B cell (primary cell): Measurements from ENCODE around the gene GFRAL. TPM values are rescaled to one million over a fixed set of nuclear protein-coding genes. Genes with fewer than 3 reads are reported as not detected.

Source experiments
- ATAC-seq: fragments of 200-7000 bp; cut with Tn5 transposase; one replicate; pipeline ENCODE4 v1.10.0; 2021; ENCODE audit warnings: low read depth, mild to moderate bottlenecking, moderate number of reproducible peaks, moderate library complexity
- CTCF ChIA-PET: fragments of 350-600 bp; sonication (Branson Sonifier 250); formaldehyde crosslinking; loops from one replicate; lab custom pipeline; 2021; ENCODE audit warnings: antibody characterized with exemption, inconsistent platforms; lab: Charles Lee
- POLR2A ChIA-PET: fragments of 350-600 bp; sonication (Branson Sonifier 250); formaldehyde crosslinking; loops from one replicate; lab custom pipeline; 2021; ENCODE audit warnings: antibody characterized with exemption; lab: Charles Lee
- DNase-seq: peaks from one replicate; pipeline ENCODE4 v3.0.0; 2013
- H2AFZ ChIP-seq: 2 replicates; pipeline ENCODE4 v1.6.1; 2012; ENCODE audit warnings: mild to moderate bottlenecking, low read depth, low read length; ENCODE audit not compliant: insufficient read depth, poor library complexity, severe bottlenecking
- H3K27ac ChIP-seq, 2 donors: 1 replicate in 1 of 2; 2 replicates in 1 of 2; pipeline ENCODE4 v1.5.1; 2012 to 2013; ENCODE audit warnings: low read length in 2 of 2, mild to moderate bottlenecking in 2 of 2, moderate library complexity in 1 of 2
- H3K27me3 ChIP-seq, 4 experiments: fragments of 200-600 bp in 1 of 4; sonication (generic) in 1 of 4; replicated peaks in 1 of 4; 1 replicate in 2 of 4; 2 replicates in 2 of 4; pipeline versions ENCODE4 v1.6.1 to v1.7.0; 2013 to 2016; ENCODE audit warnings: low read length in 3 of 4, mild to moderate bottlenecking in 2 of 4, mixed read lengths in 1 of 4, moderate library complexity in 1 of 4; ENCODE audit not compliant: insufficient read depth in 4 of 4, control insufficient read depth in 3 of 4; ENCODE audit errors: control extremely low read depth in 1 of 4
- H3K36me3 ChIP-seq, 2 experiments: replicated peaks in 1 of 2; 1 replicate in 1 of 2; 2 replicates in 1 of 2; pipeline versions ENCODE4 v1.6.1 to v1.7.1; 2013; ENCODE audit warnings: low read length in 1 of 2; ENCODE audit not compliant: insufficient read depth in 2 of 2, control insufficient read depth in 1 of 2; ENCODE audit errors: control extremely low read depth in 1 of 2, extremely low read depth in 1 of 2
- H3K4me1 ChIP-seq, 2 donors: fragments of 200-600 bp in 1 of 2; sonication (generic) in 1 of 2; 1 replicate in 1 of 2; 2 replicates in 1 of 2; pipeline versions ENCODE4 v1.5.1 to v1.6.1; 2013 to 2017; ENCODE audit warnings: low read length in 2 of 2; ENCODE audit not compliant: control insufficient read depth in 2 of 2, insufficient read depth in 2 of 2
- H3K4me2 ChIP-seq: replicated peaks from 2 replicates; pipeline ENCODE3; 2012; ENCODE audit warnings: mild to moderate bottlenecking, low read depth, low read length; ENCODE audit not compliant: poor library complexity, severe bottlenecking
- H3K4me3 ChIP-seq, 5 experiments: fragments of 200-600 bp in 1 of 5; sonication (generic) in 1 of 5; 1 replicate in 3 of 5; 2 replicates in 2 of 5; pipeline versions ENCODE4 v1.5.1 to v1.7.0; 2011 to 2016; ENCODE audit warnings: low read length in 4 of 5, mild to moderate bottlenecking in 4 of 5, low read depth in 2 of 5, control low read depth in 1 of 5, moderate library complexity in 1 of 5; ENCODE audit not compliant: insufficient read depth in 1 of 5; ENCODE audit errors: control extremely low read depth in 1 of 5, extremely low read depth in 1 of 5
- H3K79me2 ChIP-seq: fragments of 200-600 bp; sonication (generic); one replicate; pipeline ENCODE4 v1.6.0; 2016; ENCODE audit warnings: low read length; ENCODE audit not compliant: control insufficient read depth, insufficient read depth
- H3K9ac ChIP-seq: fragments of 200-600 bp; sonication (generic); 2 replicates; pipeline ENCODE4 v1.6.1; 2017; ENCODE audit warnings: mild to moderate bottlenecking, low read length, moderate library complexity
- H3K9me3 ChIP-seq, 3 donors: one replicate each; pipeline versions ENCODE4 v1.6.1 to v1.7.1; 2013; ENCODE audit warnings: low read length in 2 of 3; ENCODE audit not compliant: control insufficient read depth in 2 of 3, insufficient read depth in 1 of 3; ENCODE audit errors: control extremely low read depth in 1 of 3
- H4K20me1 ChIP-seq: 2 replicates; pipeline ENCODE4 v1.6.0; 2012; ENCODE audit warnings: mild to moderate bottlenecking, low read length; ENCODE audit not compliant: insufficient read depth, control insufficient read depth, poor library complexity, severe bottlenecking
- H3K27ac Mint-ChIP-seq: one replicate; pipeline ENCODE4 v1.8.0; 2021; ENCODE audit warnings: mixed read lengths
- H3K27me3 Mint-ChIP-seq: one replicate; pipeline ENCODE4 v1.8.0; 2021; ENCODE audit warnings: mixed read lengths
- H3K4me1 Mint-ChIP-seq: one replicate; pipeline ENCODE4 v1.8.0; 2021; ENCODE audit warnings: mixed read lengths
- H3K4me3 Mint-ChIP-seq: one replicate; pipeline ENCODE4 v1.8.0; 2021; ENCODE audit warnings: mixed read lengths
- H3K9me3 Mint-ChIP-seq: one replicate; pipeline ENCODE4 v1.8.0; 2022; ENCODE audit warnings: mixed read lengths; ENCODE audit not compliant: insufficient read depth
- CTCF ChIP-seq: fragments of 200-600 bp; IDR thresholded peaks from one replicate; pipeline ENCODE4 v1.8.0; 2022; ENCODE audit warnings: antibody characterized with exemption, mild to moderate bottlenecking
- EZH2 ChIP-seq: IDR thresholded peaks from 2 replicates; pipeline ENCODE4 v1.6.1; 2012; ENCODE audit warnings: borderline replicate concordance, low read depth, mild to moderate bottlenecking, moderate library complexity, low read length; ENCODE audit not compliant: insufficient read depth, poor library complexity, severe bottlenecking
- WGBS: methylation state at CpG from one replicate; pipeline ENCODE4 v1.1.5; 2013; ENCODE audit warnings: missing lambda C conversion rate; ENCODE audit not compliant: insufficient coverage; 5-methylcytosine and 5-hydroxymethylcytosine counted together
- intact Hi-C: fragments of 100-400 bp; cut with micrococcal nuclease; formaldehyde crosslinking; loops from one replicate; pipeline ENCODE4 v1.10.0; 2022
- polyA plus RNA-seq: library from polyadenylated mRNA; depleted of rRNA; stranded (reverse); fragments of >200 nt; gene quantifications from 2 replicates; pipeline ENCODE4 v1.2.3, GENCODE V29; 2012
- total RNA-seq, 2 donors: library from RNA; stranded (reverse); fragments of 120-200 nt in 1 of 2; gene quantifications; 1 replicate in 1 of 2; 2 replicates in 1 of 2; pipeline versions ENCODE4 v1.2.3 to v1.2.4, GENCODE V29; 2013 to 2022

GFRAL gene
- total and polyA plus RNA-seq, 2 donors (not counting 1 experiment from before 2014, with no cell fraction given) = not detected

- ChIA-PET POLR2A (no interaction called here), CTCF (no interaction called here)
- WGBS = no CpG with 5 or more reads among the region's 1 CpG
- Mint-ChIP-seq H3K4me3 (no peak overlapping the region), H3K27ac (no peak overlapping the region), H3K9me3 (peaks cover 5% of the 10 kb centered on the region), H3K4me1 (no peaks in the 10 kb centered on the region), H3K27me3 (no peaks in the 10 kb centered on the region)
- Histone ChIP-seq H3K9ac (no peak overlapping the region), H3K9me3 (no peaks in the 10 kb centered on the region), H3K27me3 (no peaks in the 10 kb centered on the region), H4K20me1 (no peaks in the 10 kb centered on the region), H3K79me2 (no peaks in the 10 kb centered on the region), H3K27ac (no peak overlapping the region), H3K36me3 (no peaks in the 10 kb centered on the region), H3K4me2 (no peak overlapping the region), H3K4me3 (no peak overlapping the region), H2AFZ (no peak overlapping the region), H3K4me1 (no peaks in the 10 kb centered on the region)
- no peak for DNase-seq
- ATAC-seq = no peak
- no peak for TF ChIP-seq CTCF
- no peak for TF ChIP-seq EZH2
- intact Hi-C loops = no loop called here
Observed at GRCh38 chr6:55379895-55380294, 52.6 kb downstream of the GFRAL start.

- Histone ChIP-seq H3K4me1 (no peaks in the 10 kb centered on the region), H3K9me3 (no peaks in the 10 kb centered on the region), H3K4me3 (no peak overlapping the region), H2AFZ (no peak overlapping the region), H4K20me1 (no peaks in the 10 kb centered on the region), H3K36me3 (no peaks in the 10 kb centered on the region), H3K9ac (no peak overlapping the region), H3K79me2 (no peaks in the 10 kb centered on the region), H3K4me2 (no peak overlapping the region), H3K27ac (no peak overlapping the region), H3K27me3 (no peaks in the 10 kb centered on the region)
- DNase-seq (no peak), ATAC-seq (no peak)
- WGBS = 67% methylated on average over 1 of the region's 3 CpGs
- H3K9me3 Mint-ChIP-seq = peaks cover 2% of the 10 kb centered on the region
- no peak overlapping the region for H3K4me3 Mint-ChIP-seq
- no peak overlapping the region for H3K27ac Mint-ChIP-seq
- intact Hi-C loops = no loop called here
- POLR2A ChIA-PET = no interaction called here
- H3K27me3 Mint-ChIP-seq = no peaks in the 10 kb centered on the region
- TF ChIP-seq EZH2 (no peak), CTCF (no peak)
- CTCF ChIA-PET = no interaction called here
- H3K4me1 Mint-ChIP-seq = no peaks in the 10 kb centered on the region
Observed at GRCh38 chr6:55388211-55388610, 60.9 kb downstream of the GFRAL start.
